NOMO-1 (cell line): ENCODE measurements around the gene MAP3K4.

ENCODE experiments used
- DNase-seq, 2 experiments: peaks; one replicate each; lab custom pipeline; 2025; ENCODE audit not compliant: unreplicated experiment in 2 of 2; lab: John Stamatoyannopoulos, UW

Gene MAP3K4

DNA sequence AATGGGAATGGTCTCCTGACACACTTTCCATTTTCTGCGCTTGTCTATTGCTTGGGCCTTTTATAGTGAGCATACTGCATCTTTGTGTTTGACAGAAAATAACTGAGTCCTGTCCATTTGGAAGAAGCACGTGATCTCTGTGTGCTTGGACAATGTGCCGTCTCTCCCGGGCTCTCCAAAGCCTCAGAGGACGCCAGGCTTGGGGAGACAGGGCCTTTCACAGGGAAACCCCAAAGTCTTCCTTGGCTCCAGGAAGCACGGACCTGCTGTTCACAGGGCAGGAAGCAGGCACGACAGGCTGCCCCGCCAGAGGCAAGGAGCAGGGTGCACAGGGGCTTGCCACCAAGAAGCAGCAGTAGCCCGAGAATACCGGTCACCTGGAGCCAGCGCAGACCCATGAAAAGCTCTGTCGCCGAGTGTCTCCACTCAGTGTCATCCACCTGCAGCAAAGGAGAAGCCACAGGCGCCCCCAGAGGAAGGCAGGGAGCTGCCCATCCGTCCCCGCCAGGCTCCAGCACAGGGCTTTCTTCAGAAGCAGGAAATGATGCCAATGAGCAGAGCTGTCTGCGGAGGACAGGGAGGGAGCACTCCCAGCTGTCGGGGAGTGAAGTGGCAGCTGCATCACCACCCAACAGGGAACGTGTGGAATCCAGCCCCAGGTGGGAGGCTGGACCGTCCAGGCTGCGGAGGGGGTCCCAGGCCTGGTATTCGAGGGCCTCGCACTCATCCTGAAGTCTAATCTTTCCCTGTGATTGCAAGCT is 147.2 kb downstream of the MAP3K4 start:
- no peak for DNase-seq

DNA sequence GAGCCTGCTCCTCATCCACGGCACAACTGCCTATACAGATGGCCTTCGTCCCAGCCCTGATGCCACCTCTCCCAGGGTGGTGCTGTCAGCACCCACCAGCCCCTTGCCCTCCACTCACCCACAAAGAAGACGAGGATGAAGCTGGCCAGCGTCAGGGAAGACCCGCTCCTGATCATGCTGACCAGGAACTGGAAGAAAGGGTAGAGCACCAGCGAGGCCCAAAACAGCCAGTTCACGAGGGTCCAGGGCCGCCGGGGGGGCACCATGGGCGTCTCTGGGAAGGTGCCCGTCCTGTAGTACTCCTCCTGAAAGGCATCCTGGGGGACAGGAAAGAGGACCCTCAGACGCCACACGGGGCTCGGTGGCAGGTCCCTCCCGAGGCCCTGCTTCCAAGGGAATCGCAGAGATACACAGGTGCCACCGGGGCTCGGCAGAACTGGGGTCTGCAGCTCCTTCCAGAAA is 147.8 kb downstream of the MAP3K4 start:
- no peak for DNase-seq

DNA sequence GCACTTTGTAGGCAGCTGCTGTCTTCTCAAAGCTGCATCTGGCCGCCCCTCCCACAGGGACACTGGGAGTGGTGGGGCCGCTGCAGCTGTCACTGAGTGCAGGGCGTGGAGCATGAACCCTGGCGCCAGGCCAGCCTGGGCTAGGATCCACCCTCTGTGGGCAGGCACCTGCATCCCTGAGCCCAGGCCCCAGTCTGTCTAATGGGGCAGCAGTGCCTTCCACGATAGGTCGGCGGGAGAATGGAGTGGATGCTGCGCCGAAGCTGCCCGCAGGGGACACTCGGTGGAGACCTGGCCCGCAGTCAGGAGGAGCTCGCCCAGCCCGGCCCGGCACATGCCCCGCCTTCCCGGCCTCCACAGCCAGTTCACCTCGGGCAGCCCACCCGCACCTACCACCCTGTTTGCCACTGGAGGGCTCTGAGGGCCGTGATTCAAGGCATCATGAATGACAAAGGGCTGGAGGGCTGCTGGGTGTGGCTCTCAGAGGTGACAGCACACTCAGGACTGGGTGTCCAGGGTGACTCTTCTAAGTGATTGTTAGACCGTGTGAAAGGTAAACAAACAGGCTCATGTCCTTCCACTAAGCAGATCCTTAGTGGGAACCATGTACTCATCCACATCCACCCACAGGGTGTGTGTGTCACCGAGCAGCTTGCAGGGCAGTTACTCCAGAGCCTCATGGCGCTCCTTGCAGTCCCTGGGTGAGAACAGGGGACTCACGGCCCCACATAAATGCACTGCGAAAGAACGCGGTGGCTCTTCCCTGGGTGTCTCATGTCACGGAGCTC is 148.4 kb downstream of the MAP3K4 start:
- no peak for DNase-seq

DNA sequence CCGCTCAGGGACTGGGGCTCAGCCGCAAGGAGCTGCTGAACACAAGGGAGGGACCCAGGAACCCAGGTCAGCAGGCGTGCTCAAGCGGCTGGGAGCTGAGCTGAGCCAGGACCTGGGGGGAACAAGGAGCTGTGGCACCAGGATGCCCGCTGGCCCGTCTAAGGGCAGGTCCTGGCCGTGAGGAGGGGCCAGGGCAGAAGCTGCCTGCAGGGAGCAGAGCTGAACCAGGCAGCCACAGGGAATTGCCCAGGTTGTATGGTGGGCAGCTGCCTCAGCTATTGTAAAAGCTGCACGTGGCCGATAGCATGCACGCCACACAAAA is 148.9 kb downstream of the MAP3K4 start:
- DNase-seq: no peak

DNA sequence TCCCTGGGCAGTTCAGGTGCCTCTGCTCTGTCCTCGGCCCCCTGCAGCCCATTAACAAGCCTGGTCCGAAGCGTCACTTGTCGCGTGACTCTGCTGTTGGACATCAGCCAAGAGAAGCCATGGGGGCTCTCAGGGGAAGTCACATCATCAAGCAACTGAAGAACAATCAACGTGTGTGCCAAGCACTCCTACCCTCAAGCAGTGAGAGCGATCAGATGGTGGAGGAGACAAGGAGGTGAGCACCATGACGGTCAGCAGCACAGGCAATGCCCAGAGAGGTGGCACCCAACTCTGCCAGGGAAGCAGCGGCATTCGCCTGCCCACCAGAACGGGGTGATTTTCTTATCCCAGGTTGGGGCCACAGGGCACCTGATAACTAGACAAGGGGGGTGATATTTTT is 149.6 kb downstream of the MAP3K4 start:
- no peak for DNase-seq

DNA sequence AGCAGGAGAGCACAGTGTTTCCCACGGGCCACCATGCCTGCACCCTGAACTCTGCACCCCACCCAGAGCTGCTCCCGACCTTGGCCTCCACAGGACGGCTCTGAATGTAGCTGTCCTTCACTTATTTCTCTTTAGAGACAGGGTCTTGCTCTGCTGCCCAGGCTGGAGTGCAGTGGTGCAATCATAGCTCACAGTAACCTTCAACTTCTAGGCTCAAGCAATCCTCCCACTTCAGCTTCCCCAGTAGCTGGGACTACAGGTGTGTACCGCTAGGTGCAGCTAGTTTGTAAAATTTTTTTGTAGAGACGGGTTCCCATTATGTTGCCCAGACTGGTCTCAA is 151.4 kb downstream of the MAP3K4 start:
- no peak for DNase-seq

DNA sequence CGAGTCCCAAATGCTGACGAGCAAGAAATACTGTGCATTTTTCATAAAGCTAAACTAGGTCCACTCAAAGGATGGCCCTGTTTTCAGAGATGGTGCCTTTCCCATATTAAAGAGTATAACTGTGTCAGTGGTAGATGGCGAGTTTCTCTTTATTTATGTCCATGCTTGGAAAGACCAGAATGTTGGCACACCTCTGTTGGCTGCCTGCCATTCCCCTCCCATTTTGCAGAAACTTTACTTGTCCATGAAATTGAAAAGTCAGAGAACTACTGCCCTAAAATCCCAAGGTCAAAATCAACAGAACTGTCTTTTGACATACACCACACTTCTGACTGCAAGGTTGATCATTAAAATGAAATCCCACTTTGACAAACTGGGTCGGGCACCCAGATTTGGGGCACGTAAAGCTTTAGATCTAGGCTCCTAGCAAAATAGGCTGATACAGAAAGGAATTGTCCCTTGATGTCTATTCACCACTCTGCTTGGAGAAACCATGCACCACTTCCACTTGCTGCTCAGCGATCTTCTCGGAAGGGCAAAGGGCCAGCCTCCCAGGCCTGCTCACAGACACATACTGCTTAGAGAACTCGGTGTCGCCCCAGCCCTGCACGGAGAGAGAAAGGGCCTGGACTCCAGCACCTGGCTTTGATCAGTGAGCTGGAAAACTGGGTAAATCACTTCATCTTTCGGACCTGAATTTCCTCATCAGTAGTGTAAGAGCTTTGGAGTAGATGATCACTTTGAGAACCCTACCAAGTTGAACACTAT is 152.3 kb downstream of the MAP3K4 start:
- no peak for DNase-seq

DNA sequence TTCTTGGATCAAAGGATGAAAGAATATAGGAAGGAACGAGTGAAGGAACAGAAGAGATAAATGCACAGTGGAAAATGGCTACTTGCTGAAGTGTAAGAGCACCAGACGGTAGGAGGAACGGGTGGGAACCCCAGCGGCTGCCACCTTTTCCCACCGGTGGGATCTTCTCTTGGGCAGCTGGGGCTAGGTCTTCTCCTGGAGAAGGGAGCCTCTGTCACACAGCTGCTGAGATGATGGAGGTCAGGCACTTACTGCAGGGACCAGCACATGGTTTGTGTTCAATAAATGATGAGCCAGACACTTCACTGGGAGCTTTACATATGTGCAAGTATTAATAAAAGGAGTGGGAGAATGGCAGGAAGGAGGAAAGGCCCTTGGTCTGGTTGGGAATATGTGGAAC is 158.6 kb downstream of the MAP3K4 start:
- no peak for DNase-seq

DNA sequence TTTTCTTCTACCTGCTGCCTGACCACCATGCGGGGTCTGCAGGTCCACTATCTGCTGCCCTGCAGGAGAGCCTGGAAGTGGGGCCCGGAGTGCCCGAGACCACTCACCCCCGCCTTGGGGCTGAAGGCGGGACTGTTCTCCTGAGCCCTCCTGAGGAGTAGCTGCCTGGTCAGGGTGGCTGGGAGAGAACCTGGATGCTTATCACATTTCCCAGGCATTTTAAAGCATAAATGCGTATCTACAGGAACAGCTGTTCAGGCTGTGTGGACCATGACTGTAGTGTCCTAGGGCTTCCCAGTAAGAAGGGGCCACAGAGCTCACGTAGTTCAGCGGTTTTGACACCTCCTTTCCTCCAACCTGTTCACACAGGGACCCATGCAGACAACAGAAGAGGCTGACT is 159.0 kb downstream of the MAP3K4 start:
- DNase-seq: no peak

DNA sequence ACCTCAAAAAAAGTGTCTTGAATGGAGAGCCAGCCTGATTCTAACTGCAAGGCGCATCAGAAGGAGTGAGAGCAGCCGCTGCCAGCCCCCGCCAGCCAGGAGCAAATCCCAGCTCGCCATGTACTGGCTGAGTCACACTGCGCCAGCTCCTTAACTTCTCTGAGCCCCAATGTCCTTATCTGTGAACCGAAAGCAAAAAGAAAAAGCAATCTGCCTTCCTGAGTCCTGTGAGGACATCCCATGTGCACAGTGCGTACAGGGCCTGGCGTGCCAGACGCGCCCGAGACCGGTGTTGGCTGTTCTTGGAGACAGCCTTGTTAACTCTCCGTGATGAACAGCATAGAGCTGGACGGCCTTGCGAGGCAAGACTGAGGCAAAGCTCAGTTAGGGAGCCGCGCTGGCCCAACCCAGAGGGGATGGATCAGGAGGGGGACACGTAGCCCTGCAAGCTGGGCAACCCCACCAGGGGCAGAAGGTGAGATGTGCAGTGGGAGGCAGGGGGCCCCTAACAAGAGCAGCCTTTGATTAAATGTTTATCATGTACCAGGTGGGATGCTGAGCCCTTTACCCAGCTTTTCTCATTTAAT is 159.6 kb downstream of the MAP3K4 start:
- no peak for DNase-seq

DNA sequence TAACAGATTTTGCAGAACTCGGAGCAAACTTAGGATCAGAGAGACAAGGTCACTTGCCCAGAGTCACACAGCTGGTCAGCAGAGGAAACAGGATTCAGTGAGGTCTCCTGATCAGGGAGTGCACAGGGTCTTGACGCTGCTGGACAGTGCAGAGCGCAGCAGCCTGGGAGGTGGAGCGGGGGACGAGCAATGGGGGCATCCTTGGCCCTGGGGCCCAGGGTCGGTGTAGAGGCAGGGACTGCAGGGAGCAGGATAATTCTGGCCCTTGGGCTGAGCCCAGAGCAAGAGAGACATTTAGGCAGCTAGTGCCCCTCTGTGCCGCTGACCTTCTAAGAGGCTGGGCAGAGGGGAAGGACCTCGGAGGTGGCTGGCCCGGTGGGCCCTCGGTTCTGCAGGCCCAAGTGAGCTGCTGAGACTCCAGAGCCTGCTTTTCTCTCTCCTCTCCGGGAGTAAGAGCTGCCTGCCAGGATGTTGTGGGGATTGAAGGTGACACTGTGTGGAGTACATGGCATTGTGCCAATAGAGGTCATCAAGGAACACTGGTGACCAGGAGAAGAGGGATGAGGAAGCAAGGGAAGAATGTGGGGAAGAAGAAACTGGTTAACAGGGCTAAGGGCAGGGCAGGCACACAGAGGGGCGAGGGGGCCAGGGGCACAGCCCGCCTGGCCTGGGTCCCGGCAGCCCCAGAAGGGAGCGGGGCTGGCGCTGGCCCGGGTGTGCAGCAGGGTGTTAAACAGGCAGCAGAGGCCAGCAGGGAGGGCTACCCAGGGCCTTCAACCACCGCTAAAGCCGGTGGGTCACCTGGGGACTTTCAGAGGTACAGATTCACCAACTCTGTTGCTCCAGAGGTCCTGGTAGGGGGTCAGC is 160.3 kb downstream of the MAP3K4 start:
- DNase-seq: no peak

DNA sequence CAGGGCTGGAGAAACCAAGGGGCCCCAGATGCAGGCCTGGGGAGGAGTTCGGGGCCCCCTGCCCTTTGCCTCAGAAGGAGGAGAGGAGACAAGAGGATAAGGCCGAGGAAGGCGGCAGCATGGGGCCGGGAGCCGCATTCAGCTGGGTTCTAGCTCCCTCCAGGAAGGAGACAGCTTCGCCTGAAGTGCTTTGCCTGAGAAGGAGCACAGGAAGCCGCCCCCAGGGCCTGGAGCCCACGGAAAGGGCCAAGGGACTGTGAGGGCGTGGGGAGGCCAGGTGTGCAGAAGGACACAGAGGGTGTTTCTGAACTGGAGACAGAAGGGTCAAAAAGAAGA is 160.9 kb downstream of the MAP3K4 start:
- no peak for DNase-seq

DNA sequence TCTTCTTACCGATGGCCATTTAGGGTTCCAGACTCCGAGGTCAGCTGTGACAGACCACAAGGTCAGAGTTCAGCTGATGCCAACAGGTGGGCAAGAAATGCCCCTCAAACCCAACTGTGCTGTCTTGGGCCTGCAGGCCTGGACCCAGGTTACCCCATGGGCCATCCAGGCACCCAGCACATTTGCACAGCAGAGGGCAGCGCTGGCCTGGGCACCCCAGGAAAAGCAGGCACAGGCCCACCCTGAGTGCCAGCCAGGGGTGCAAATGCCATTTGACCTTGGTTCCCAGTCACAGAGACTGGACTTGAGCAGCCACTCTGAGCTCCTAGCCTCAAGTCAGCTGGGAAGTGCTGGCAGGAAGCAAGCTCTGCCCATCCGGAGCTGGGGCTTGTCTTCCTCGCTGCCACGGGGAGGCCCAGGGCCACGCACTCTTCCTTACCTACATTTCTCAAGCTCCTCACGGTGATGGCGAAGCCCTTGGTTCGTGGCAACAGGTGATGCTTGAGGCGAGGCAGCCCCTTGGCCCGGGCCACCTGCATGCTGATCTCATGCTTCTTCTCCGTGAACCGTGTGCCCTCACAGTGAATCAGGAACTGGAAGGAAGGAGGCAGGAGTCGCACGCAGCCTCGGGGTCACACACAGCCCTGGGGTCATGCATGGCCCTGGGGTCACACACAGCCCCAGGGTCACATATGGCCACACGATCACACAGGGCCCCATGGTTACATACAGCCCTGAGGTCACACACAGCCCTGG is 161.5 kb downstream of the MAP3K4 start:
- DNase-seq: no peak

DNA sequence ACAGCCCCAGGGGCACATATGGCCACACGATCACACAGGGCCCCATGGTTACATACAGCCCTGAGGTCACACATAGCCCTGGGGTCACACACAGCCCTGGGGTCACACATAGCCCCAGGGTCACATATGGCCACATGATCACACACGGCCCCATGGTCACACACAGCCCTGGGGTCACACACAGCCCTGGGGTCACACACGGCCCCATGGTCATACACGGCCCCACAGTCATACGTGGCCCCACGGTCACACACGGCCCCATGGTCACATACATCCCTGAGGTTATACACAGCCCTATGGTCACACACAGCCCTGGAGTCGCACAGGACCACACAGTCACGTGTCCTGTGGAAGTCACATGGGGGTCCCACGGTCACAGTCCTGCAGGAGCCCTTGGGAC is 162.2 kb downstream of the MAP3K4 start:
- DNase-seq: no peak

DNA sequence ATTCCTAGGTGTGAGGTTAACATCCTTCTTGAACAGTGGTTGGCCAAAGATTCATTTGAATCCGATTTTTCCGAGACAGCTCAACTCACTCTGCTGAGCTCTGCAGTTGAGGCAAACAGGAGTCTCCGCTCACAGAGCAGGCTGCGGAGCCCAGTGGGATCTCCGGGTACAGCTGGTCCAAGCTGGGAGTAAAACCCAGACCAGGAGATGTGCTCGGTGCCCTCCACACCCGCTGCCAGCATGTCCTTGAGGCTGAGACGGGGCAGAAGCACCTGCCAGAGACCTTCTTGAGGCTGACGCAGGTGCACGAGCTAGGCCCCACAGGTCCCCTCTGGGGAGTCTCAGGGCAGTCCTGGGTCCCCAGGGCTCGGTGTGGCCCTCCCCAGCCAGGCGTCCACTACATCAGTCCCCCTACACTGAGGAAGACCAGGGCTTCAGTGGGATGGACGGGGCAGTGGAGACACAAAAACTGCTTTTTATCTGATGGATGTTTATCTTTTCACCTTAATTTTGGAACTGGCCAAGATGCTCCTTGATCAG is 163.3 kb downstream of the MAP3K4 start:
- no peak for DNase-seq

DNA sequence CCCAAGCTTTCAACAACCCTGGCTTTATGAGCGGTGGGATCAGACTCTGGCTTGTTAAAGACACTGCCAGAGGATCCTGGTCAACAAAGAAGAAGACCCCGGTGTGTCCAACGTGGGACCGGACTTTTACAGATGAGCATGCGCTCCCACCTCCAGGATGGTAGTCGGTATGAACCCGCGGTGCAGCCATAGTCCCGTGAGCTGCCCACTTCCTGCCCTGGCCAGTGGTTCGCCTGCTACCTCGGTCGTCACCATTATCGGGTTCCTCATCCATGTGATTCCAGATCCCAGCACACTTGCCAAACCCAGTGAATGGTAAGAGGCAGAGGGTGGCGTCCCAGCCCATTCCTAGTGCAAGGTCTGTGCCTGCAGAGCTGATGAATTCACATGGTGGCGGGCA is 169.6 kb downstream of the MAP3K4 start:
- DNase-seq: no peak

DNA sequence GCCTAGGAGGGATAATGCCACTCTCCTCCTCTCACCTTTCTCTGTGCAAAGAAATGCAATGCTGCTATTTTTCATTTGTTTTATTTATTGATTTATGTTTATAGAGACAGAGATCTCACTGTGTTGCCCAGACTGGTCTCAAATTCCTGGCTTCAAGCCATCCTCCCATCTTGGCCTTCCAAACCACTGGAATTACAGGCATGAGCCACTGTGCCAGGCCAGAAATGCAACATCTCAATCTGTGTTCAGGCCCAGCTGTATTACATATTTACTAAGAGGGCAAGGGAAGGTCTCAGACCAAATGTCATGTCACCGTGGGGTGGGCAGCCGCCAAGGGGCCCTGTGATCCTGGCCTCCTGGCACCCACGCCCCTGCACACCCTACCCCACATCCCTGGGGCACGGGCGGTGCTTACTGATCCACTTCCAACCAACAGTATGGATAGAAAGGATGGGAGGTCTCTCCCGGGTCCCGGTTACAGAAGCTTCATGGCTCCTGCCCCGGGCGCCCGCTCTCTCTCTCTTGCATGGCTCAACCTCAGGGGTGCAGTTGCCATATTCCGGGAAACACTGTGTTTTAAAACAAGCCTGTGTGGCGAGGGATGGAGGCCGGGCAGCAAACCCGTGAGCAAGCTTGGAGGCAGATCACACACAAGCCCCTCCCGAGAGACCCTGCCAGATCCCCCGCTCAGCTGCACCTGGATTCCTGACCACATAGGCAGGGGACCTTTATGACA is 170.5 kb downstream of the MAP3K4 start:
- DNase-seq: no peak

DNA sequence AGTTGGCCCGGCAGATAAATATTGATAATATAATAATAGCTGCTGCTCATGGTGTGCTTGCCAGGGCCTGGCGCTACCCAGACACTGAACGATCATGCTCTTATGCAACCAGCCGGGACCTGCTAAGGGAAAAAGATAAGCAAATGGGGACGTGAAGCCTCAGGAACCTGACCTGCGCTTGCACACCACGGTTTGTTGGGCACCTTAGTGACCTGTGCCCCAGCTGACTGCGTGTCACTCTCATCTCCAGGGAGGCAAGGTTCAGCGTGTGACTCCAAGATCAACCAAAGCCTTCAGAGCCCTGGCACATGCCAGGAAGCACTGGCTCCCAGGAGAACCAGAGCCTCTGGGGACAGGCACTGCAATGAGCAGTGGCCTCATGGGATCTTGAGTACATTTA is 171.2 kb downstream of the MAP3K4 start:
- DNase-seq: no peak
